ENCODE data around the gene FKBP1A. TPM values are rescaled to one million over a fixed set of nuclear protein-coding genes. Genes with fewer than 3 reads are reported as not detected.
A peak's percentile ranks its signal among the peaks of the same experiment; 100 is the strongest.
"Not testable (repeated sequence)": the region's sequence is repeated elsewhere in the genome, so short reads cannot be mapped to it uniquely, and the experiment has no call there.

The FKBP1A gene
- total RNA-seq, 1 donor from 2014 or later = 61.5 TPM

DNA sequence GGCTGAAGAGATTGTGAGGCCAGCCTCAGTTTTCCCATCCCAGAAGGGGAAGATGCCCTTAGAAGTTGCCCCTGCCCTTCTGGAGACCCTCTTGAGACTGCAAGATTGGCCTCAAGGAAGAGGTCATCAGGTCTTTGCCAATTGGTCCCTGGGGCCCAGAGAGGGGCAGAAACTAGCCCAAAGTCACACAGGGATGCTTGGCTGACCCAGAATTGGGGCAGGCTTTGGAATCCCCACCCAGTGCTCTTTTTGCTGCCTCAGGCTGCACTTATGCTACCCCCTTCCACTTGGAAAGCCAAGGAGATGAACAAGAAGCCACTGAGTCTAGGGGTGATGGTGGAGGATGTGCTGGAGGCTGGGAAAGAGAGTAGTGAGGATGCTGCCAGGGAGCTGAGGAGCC, 24.9 kb upstream of the FKBP1A start:
- ATAC-seq (no peak), DNase-seq (ENCODE audit: low spot score) (no peak)

DNA sequence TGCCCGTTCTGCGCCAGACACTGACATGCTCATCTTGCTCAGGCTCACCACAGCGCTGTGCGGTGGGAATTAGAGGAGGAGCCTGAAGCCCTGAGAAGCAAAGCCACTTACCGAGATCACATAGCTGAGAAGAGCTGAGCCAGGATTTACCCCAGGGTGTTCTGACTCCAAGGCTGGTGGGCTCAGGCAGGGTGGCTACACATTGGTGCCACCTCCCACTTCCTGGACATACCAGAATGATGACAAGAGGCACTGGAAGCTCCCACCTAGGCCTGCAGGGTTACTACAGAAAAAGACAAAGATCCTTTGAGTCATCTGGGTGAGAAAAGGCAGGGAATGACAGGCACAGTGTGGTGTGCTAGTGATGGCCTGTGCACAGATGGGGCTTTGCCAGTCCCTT, 24.4 kb upstream of the FKBP1A start:
- ATAC-seq = no peak

DNA sequence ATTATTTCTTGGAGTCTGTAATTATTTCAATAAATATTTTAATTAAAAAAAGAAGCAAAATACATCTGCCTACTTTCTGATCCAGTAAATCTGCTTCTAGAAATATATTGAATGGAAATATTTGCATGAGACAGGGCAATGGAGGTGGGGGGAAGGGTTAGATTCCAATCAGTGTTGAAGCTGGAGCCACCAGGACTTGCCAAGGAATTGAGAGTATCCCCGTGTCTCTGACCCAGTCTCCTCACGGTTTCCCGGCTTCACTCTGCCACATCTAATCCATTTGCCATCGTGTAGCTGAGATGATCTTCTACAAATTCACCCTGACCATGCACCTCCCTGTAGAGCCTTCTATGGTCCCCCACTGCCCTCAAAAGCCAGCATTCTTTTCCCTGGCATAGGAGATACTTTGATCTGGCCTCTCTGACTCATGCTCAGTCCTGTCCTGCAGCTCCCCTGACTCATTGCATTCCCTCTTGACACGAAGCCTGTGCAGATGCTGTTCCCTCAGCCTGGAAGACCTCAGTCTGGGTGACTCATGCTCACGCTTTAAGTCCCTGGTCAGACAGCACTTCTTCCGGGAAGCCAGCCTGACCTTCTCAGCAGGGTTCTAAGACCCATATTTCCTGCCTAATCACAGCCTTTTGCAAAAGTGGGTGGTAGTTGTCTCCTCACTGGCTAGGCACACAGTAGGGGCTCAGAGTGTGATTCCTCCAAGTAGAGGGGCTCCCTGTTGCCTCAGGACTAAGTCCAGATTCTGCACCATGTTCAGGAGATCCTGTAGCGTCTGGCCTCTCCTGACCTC, 23.0 kb upstream of the FKBP1A start:
- ATAC-seq (no peak), DNase-seq (ENCODE audit: low spot score) (no peak)

More for the DNA sequence above, 24.4 kb upstream of the FKBP1A start:
- DNase-seq (ENCODE audit: low spot score) = no peak

DNA sequence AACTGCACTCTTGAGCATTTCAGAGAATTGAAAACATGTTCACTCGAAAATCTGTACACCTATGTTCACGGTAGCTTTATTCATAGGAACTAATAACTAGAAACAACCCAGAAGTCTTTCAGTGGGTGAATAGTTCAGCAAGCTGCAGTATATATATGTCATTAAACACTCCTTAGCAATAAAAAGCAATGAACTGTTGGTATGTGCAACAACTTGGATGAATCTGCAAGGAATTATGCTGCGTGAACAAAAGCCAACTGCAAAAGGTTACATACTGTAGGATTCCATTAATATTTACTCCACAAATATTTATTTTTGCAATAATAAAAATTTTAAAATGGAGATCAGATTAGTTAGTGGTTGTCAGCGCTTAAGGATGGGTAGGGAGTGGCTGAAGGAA, 22.1 kb upstream of the FKBP1A start:
- no peak for ATAC-seq
- no peak for DNase-seq (ENCODE audit: low spot score)

DNA sequence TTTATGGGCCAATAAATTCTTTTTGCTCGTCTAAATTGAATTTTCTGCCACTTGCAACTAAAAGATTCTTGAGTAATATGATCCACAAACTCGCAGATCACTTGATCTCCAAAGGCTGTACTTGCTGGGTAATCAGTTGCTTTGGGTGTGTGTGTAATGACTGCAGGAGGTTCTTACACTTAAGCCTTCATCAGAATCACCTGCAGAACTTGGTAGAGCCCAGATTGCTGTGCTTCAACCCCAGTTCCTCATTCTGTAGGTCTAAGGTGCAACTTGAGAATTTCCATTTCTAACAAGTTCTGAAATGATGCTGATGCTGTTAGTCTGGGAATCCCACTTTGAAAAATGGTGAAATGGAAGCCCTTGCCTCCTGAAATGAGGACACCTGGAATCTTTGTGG, 12.9 kb upstream of the FKBP1A start:
- no peak for ATAC-seq
- DNase-seq (ENCODE audit: low spot score) = no peak

DNA sequence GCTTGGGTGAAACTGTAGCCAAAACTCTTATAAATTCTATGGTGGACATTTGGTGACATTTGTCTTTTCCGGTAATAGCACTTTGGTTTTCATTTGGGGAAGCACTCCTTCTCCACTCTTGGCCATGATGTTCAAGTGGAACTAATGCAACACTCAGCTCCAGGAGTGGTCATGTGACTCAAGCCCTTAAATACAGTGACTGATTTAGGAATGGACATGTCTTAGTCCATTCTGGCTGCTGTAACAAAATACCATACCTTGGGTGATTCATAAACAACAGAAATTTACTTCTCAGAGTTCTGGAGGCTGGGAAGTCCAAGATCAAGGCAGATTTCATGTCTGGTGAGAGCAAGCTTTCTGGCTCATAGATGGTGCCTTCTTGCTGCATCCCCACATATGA, 10.8 kb upstream of the FKBP1A start:
- ATAC-seq = no peak
- DNase-seq (ENCODE audit: low spot score) = no peak

DNA sequence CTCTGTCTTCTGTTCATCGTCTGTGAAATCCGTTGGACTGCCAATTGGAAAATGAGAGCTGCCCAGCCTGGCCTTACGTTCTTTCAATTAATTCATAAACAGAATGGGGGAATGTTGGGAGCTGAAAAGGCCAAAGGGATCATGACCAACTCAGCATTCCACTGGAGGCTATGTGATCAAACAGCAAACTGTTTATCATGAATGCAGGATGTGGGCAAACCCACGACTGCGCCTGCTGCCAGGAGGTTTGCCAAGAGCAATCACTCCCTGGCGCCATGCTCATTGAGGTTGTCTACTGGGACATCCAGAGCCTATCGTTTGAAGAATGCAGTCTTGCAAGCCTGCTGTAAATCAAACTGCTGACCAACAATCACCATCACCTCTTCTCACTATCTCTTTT, 9.3 kb upstream of the FKBP1A start:
- ATAC-seq (no peak), DNase-seq (ENCODE audit: low spot score) (no peak)

DNA sequence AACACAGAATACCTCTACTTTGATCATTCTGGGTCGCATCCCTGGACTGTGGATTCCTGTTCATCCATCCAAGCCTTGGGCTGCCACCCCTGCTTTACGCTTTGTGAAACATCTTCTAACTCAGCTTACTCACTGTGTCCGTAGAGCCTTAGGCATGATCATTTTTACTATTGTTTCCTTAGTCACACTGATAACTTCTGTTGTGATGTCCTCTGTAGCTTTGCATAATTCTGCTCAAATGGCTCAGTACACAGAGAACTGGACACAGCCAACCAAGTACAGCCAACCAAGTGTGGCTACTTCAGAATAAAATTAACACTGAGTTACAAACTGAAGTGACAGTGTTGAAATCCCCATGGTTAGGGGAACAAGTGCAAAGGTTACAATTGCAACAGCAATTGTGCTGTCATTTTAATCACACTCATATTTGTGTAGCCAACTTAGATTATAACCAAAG, 8.6 kb upstream of the FKBP1A start:
- ATAC-seq (peak; percentile 92), DNase-seq (ENCODE audit: low spot score) (peak; percentile 61)

DNA sequence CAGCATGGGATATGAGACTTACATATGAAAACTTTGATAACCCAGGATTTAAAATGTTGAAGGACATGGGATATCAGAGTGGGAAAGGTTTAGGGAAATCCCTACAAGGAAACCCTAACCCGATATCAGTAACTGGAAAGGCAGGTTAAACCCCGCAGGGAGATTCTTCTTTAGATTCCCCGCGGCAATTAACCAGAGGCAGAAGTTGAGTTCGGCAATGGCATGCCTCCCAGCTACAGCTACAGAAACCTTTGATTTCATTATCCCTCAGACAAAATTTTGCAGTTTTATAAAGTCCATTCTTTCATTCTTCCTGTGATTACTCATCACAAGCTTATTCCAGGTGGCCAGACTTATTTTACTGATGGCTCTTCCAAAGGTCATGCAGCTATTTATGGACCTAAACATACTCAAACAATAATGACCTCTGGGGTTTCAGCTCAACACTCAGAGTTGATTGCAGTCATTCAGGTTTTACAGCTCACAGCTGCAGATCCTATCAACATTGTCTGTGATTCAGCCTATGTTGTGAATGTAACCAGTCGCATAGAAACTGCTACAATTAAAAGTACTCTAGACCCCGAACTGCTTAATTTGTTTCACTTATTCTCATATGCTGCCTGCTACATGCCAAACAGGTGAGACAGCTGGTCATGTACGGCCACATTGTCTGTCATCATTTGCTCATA, 7.0 kb upstream of the FKBP1A start:
- DNase-seq (ENCODE audit: low spot score) = not testable (repeated sequence)

DNA sequence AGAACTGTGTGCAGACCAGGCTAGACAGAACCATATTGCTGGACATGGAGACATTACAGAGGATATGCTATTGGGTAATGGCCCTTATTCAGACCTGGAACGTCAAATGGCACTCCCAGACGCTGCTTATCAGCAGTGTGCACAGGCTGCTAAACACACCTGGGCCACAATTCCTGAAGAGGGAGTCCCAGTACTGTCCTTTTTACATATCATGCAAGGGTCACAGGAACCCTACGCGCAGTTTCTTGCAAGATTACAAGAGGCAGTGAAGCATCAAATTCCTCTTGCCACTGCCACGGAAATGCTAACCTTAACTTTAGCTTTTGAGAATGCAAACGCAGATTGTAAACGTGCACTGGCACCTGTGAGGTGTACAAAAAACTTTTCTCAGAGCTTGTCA, 5.3 kb upstream of the FKBP1A start:
- not testable (repeated sequence) for DNase-seq (ENCODE audit: low spot score); ATAC-seq

More for the DNA sequence above, 7.0 kb upstream of the FKBP1A start:
- ATAC-seq = peak; percentile 38

DNA sequence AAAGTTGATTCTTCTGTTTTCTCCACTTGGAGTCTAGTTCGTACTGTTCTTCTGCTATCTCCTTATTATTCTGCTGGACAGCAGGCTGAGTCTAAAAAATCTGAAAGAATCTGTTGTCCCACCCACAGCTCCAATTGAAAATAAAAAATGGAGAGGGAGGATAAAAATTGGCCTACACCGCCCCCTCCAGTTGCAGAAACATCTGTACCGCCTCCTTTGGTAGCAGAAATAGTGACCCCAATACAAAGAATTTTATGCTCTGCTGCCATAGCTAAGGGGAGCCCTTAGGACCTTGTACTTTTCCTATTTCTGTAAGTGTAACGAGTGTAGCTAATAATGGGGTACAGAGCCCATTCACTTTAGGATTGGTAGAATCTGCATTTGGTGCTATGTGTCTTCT, 4.9 kb upstream of the FKBP1A start:
- DNase-seq (ENCODE audit: low spot score) (no peak), ATAC-seq (no peak)

DNA sequence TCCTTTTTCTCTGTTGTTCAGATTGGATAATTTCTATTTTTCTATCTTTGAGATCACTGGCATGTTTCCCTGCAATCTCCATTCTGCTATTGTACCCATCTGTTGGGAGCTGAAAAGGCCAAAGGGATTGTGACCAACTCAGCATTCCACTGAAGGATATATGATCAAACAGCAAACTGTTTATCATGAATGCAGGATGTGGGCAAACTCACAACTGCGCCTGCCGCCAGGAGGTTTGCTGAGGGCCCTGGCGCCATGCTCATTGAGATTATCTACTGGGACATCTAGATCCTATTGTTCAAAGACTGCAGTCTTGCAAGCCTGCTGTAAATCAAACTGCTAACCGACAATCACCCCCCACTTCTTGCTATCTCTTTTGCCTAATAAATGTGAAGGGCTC, 3.8 kb upstream of the FKBP1A start:
- ATAC-seq (no peak), DNase-seq (ENCODE audit: low spot score) (no peak)

DNA sequence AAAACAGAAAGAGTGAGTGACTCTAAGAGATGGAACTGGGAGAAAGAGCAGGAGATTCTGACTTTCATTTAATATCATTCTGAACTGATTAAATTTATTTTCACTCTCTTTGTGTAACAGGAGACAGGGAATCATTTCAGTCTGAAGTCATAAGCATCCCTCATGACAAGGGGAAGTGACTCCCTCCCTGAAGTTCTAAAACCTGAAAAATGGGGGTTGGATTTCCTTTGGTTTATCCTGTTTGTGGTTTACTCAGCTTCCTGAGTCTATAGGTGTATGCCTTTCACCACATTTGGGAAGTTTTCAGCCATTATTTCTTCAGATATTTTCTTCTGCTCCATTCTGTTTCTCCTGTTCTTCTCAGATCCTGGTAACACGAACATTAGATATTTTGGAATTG, 3.4 kb upstream of the FKBP1A start:
- DNase-seq (ENCODE audit: low spot score) = no peak

DNA sequence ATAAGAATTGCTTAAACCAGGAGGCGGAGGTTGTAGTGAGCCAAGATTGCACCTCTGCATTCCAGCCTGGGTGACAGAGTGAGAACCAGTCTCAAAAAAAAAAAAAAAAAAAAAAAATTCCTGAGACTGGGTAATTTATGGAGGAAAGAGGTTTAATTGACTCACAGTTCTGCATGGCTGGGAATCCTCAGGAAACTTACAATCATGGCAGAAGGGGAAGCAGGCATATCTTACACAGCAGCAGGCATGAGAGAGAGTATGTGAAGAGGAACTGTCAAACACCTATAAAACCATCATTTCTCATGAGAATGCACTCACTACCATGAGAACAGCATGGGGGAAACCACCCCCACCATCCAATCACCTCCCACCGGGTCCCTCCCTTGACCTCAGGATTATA, 1.8 kb upstream of the FKBP1A start:
- ATAC-seq = no peak
- no peak for DNase-seq (ENCODE audit: low spot score)

More for the DNA sequence above, 3.4 kb upstream of the FKBP1A start:
- no peak for ATAC-seq

DNA sequence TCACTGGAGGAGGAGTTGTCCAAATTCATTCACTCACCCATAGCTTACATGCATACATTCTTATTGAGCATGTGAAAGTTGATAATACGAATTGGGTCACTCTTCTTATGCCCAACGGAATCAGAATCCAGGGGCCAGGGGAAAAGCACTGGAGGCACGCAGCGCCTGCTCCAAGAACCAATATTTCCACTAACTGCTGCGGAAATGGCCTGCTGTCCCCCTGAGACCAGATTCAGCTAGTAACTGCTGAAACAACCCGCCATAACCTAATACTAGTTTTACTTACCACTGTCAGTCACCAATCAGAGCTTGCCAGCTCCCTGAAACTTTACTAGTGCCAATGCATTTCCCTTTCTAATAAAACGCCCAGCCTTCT, 641 bp upstream of the FKBP1A start:
- peak; percentile 40 for DNase-seq (ENCODE audit: low spot score)
- no peak for ATAC-seq

DNA sequence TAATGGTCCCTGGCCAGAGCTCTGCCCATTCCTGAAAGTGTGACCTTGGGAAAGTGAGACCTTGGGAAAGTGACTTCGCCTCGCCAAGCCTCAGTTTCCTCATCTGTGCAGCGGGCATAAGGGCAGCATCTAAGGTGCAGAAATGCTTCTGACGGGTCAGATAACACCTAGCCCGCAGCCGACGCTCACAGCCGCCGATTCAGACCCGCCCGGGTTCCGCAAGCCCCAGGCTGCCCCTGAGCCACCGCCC, 486 bp downstream of the FKBP1A start:
- ATAC-seq (no peak), DNase-seq (ENCODE audit: low spot score) (no peak)

DNA sequence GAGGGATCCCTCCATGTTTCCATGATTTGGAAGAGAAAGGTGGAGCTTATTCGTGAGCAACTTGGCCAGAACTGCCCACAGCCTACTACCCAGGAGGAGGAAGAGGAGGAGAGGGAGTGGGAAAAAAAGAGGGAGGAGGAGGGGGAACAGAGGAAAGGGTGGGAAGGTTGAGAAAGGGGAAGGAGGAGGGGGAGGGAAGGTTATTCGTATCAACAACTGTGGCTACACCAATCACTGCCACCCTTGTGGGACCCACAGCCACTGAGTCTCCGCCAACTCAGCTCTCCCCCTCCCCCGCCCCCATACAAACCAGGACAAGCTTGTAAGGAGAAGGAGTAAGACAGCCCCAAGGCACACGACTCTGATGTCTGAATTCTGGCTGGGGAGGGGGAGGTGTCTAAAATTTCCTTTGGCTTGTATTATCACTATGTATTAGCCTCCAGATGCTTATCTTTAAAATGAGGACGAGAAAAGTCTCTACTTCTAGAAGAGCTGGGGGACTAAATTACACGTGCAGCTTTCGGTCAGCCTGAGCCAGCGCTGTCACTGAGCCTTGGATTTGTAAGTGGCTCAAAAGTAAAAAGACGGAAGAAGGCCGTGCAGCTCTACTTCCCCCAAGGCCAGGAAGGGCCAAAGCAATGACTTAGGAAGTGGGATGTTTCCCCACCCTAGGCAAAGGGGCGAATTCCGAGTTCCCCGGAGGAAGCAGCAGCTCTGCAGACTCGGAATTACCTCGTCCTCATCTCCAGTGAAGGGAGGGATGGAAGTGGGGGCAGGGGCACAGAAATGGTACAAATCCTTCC, 1.0 kb downstream of the FKBP1A start:
- DNase-seq (ENCODE audit: low spot score) (peak; percentile 39), ATAC-seq (peak; percentile 6)

DNA sequence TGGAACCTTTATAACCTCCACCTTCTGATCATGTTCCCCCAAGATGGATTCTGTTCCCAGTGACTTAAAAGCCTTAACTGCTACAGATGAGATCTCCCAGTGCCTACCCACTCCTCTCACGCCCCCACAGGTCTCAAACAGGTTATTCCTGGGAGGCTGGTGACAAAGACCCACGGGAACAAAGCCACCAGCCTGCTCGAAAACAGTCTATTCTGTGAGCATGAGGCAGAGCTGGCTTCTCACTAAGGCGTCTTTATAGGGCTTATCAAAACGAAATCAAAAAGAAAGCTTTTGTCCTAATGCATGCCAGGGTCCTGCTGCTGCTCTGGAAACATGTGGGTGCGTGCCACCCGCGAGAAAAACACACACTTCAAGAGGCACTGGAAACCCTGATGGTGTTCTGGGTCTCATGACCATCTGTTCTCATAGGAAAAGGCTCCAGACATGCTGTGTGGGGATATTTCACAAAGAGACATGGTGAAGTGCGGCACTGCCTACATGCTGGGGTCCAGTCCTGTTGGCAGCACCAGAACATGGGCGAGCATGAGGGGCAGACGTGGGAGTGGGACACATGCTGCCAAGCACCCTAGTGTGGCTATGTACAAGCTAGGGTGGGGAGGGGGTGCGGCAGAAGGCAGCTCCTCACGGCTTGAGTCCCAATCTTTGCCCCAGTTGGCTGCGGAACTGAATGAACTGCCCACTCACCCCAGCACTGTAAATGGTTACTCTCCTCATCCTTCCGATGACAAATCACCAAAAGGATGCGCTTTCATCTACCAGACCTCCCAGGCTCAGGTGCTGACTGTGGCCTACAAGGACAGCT, 2.1 kb downstream of the FKBP1A start:
- DNase-seq (ENCODE audit: low spot score) = no peak
- no peak for ATAC-seq

DNA sequence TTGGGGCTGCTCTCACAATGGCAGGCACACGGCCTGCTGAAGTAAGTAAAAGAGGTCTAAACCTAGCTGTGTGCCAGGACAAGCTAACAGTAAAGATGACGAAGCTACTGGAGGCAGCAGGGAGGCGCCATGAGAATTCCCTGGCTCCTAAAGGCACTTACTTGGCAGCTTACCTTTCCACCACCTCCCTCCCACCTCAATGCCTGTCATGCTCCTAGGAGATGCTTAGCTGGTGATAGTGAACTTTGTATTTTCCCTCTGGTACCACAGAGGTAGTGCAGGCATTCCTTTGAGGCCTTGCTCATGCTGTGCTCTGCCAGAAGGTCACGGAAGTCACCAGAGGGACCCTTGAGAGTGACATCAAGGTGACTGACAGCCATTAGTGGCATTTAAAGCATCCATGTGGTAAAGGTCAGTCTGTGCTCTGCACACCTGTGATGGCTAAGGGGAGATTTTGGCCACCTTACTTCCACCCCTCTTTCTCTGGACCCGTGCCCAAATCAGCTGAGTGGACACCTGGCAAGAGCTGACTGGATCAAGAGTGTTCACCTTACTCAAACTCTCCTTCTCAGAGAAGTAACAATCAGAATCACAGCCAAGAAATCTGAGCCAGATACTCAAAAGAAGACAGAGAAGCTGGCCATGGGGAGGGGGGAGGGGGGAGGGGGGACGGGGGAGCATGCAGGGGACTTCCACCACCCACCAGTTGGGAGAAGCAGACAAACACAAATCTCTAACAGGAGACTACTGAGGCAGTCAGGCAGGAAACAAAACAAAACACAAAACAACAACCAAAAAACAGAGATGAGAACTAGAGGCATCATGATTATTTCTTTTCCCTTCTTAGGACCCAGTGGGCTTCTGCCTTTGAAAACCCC, 2.9 kb downstream of the FKBP1A start:
- DNase-seq (ENCODE audit: low spot score) = peak; percentile 43
- ATAC-seq = no peak

All from left lobe of liver (tissue), 2 donors.